Choroid plexus epithelial cell (primary cell): ENCODE data around the gene PTGER3.

Experiments used
- DNase-seq: peaks from one replicate; pipeline ENCODE4 v3.0.0-alpha.2; 2010; ENCODE audit warnings: low read depth
- H3K4me3 ChIP-seq: 2 replicates; pipeline ENCODE4 v1.5.1; 2011; ENCODE audit warnings: low read depth, mild to moderate bottlenecking, control low read depth, low read length, moderate library complexity
- CTCF ChIP-seq: conservative IDR thresholded peaks from 2 replicates; pipeline ENCODE4 v1.5.1; 2011; ENCODE audit warnings: low read depth, mild to moderate bottlenecking, control low read depth, inconsistent platforms, low read length, moderate library complexity

PTGER3 gene

GRCh38 chr1:70934194-70934961 lies 113.2 kb downstream of the PTGER3 start:
- no peak overlapping the region for H3K4me3 ChIP-seq
- TF ChIP-seq CTCF = no peak
- no peak for DNase-seq

- TF ChIP-seq CTCF = no peak
- H3K4me3 ChIP-seq = no peak overlapping the region
- DNase-seq = no peak
These were observed 117.6 kb downstream of the PTGER3 start for GRCh38 chr1:70930062-70930461.

- DNase-seq = no peak
- no peak overlapping the region for H3K4me3 ChIP-seq
- TF ChIP-seq CTCF = no peak
These were observed 125.4 kb downstream of the PTGER3 start for GRCh38 chr1:70922196-70922595.
